ENCODE results near the gene S100A5.

DNA sequence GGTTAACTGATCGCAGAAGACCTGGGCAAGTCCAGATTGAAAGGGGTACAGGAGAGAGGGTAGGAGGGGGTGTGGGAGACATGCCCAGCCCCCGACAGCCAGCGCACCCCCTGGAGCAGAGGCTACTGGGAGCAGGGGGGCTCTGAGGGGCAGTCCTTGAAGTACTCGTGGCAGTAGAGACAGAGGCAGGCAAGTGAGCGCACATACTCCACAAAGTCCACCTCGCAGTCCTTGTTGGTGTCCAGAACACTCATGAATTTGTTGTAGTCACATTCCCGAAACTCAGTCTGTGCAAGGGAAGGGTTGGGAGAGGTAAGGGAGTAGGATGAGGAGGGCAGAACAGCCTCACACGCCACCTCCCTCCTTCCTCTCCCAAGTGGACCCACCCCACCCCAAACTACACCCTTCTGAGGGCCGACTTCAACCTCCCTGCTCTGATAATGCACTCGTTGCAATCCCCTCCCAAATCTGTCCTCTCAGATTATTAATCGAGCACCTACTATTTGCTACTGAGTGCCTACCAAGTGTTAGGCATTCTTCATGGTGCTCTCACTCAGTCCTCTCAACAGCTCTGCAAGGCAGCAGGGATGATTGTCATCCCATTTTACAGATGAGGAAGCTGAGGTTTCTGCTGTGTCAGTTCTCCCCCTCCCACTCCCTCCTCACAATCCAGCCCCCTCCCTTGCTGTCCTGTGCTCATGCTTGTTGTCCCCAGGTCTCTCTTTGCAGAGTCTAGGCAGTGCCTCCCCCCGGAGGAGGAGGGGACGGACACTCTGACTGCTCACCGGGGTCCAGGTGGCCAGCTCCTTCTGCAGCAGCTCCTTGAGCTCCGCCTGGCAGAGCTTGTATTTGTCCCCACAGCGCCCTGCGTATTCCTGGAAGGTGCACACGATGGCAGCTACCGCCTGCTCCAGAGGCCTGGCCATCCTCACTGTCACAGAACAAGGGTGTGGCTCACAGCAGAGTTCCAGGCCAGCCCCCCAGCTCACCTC, 7.1 kb upstream of the S100A5 start:
- TF ChIP-seq YY1 (IDR thresholded peaks at IDR 0.05; ENCODE audit: insufficient read depth, insufficient read length) (no peak), ZNF274 (IDR thresholded peaks at IDR 0.05; ENCODE audit: low read depth, low read length) (no peak)

Data from NT2/D1 (cell line).